KOPT-K1 (cell line): ENCODE measurements around the gene TTN.

Source experiments
- H3K27ac ChIP-seq: fragments of 200-600 bp; sonication (generic); 2 replicates; pipeline ENCODE4 v1.5.1; 2016; ENCODE audit warnings: antibody characterized with exemption, mild to moderate bottlenecking, low read depth, low read length; ENCODE audit not compliant: poor library complexity, severe bottlenecking
- H3K36me3 ChIP-seq: fragments of 200-600 bp; sonication (generic); 2 replicates; pipeline ENCODE4 v1.5.1; 2017; ENCODE audit warnings: antibody characterized with exemption, mild to moderate bottlenecking, low read length, moderate library complexity; ENCODE audit not compliant: insufficient read depth
- H3K9me3 ChIP-seq: fragments of 200-600 bp; sonication (generic); 2 replicates; pipeline ENCODE4 v1.5.1; 2017; ENCODE audit warnings: antibody characterized with exemption, low read length, mild to moderate bottlenecking; ENCODE audit not compliant: insufficient read depth, poor library complexity, severe bottlenecking

The TTN gene

GRCh38 chr2:178478130-178478438 is 329.1 kb downstream of the TTN start:
- no peaks in the 10 kb centered on the region for H3K36me3 ChIP-seq
- peak overlapping the region; percentile 69 for H3K27ac ChIP-seq

DNA sequence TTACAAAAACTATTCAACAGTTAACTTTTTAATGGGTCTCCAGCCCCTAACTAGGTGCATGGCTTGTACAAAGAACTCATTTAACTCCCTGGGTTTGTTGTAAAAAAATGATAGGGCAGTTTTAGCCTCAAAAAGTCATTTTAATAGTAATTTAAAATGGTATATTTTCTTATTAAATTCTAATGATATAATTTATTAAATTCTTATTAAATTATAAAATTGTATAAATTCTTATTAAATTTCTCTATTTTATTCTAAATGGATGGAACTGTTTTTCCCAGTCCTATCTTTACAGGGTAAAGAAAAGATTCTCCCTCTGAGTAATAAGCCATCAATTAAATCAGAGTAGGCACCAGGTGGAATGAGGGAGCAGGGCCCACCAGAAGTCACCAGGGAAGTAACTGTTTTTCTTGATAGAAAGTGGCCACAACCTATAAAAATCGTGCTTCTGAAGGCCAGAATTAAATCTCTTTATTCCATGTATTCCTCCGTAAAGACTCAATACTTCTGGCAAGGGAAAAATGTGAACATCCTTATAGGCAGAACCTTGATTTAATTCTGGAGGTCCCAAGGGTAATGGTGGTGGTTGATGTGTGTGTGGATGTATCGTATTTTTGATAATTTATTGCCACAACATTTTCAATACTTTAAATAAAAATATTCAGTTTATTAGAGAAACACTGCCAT is 329.6 kb downstream of the TTN start:
- H3K9me3 ChIP-seq = no peaks in the 10 kb centered on the region
- H3K36me3 ChIP-seq = no peaks in the 10 kb centered on the region
- peak overlapping the region; percentile 69 for H3K27ac ChIP-seq

More at GRCh38 chr2:178478130-178478438, 329.1 kb downstream of the TTN start:
- no peaks in the 10 kb centered on the region for H3K9me3 ChIP-seq

GRCh38 chr2:178476477-178476876 is 330.7 kb downstream of the TTN start:
- H3K27ac ChIP-seq = no peak overlapping the region
- H3K9me3 ChIP-seq = no peaks in the 10 kb centered on the region

More at GRCh38 chr2:178476477-178476876, 330.7 kb downstream of the TTN start:
- H3K36me3 ChIP-seq = no peaks in the 10 kb centered on the region
